Muscle of leg (tissue), 11 donors: ENCODE data around the gene RHBDL1. TPM values are rescaled to one million over a fixed set of nuclear protein-coding genes. Genes with fewer than 3 reads are reported as not detected.

Source experiments
- DNase-seq: peaks from one replicate; pipeline ENCODE4 v3.0.0; 2013
- H3K27ac ChIP-seq: one replicate; pipeline ENCODE4 v1.5.1; 2013; ENCODE audit warnings: mild to moderate bottlenecking, low read length, control low read depth
- H3K27me3 ChIP-seq: one replicate; pipeline ENCODE4 v1.6.1; 2013; ENCODE audit warnings: low read length; ENCODE audit not compliant: control insufficient read depth, insufficient read depth
- H3K36me3 ChIP-seq: one replicate; pipeline ENCODE4 v1.6.1; 2013; ENCODE audit warnings: low read length; ENCODE audit not compliant: control insufficient read depth, insufficient read depth
- H3K4me1 ChIP-seq: one replicate; pipeline ENCODE4 v1.6.1; 2013; ENCODE audit warnings: low read length; ENCODE audit not compliant: control insufficient read depth, insufficient read depth
- H3K4me3 ChIP-seq: one replicate; pipeline ENCODE4 v1.5.1; 2013; ENCODE audit warnings: low read length, control low read depth
- H3K9me3 ChIP-seq: replicated peaks from 2 replicates; pipeline ENCODE4 v1.6.1; 2013; ENCODE audit warnings: low read depth, low read length; ENCODE audit not compliant: control insufficient read depth
- WGBS: methylation state at CpG from one replicate; pipeline ENCODE4 v1.1.5; 2013; ENCODE audit warnings: missing lambda C conversion rate; ENCODE audit not compliant: insufficient coverage; 5-methylcytosine and 5-hydroxymethylcytosine counted together
- polyA plus RNA-seq, 8 donors: library from polyadenylated mRNA; unstranded; fragments of 120-200 nt; gene quantifications; one replicate each; pipeline versions ENCODE4 v1.2.1 to v1.2.3, GENCODE V29; 2013; ENCODE audit warnings: inconsistent platforms in 1 of 8, low replicate concordance in 1 of 8; ENCODE audit not compliant: insufficient read length in 8 of 8, insufficient read depth in 1 of 8
- total RNA-seq: library from RNA; stranded (reverse); fragments of 120-200 nt; gene quantifications from one replicate; pipeline ENCODE4 v1.2.4, GENCODE V29; 2013

The RHBDL1 gene
- total and polyA plus RNA-seq, 9 donors = 0.84 to 2.6 (median 1.6) TPM

- H3K36me3 ChIP-seq = no peaks in the 10 kb centered on the region
- H3K9me3 ChIP-seq = no peaks in the 10 kb centered on the region
- peaks cover 17% of the 10 kb centered on the region for H3K27me3 ChIP-seq
- H3K4me3 ChIP-seq = peak within 1 kb of the TSS; percentile 75
- WGBS = 6% methylated on average over 106 of the region's 106 CpGs
- H3K27ac ChIP-seq = peak within 1 kb of the TSS; percentile 89
- peak; percentile 85 for DNase-seq
- H3K4me1 ChIP-seq = peaks cover 54% of the 10 kb centered on the region
Measured at GRCh38 chr16:720990-721764, 45.7 kb downstream of the RHBDL1 start, which contains the start of gene ANTKMT. Gene ANTKMT (plus strand): TSS chr16:721146. CDS start chr16:721275, 129 bp downstream.

- H3K4me3 ChIP-seq = peak overlapping the region; percentile 29
Measured at GRCh38 chr16:721765-722540, 46.5 kb downstream of the RHBDL1 start.

GRCh38 chr16:722835-723633 lies 47.6 kb downstream of the RHBDL1 start:
- WGBS = 77% methylated on average over 20 of the region's 24 CpGs
- H3K9me3 ChIP-seq = no peaks in the 10 kb centered on the region
- no peaks in the 10 kb centered on the region for H3K36me3 ChIP-seq
- peaks cover 25% of the 10 kb centered on the region for H3K27me3 ChIP-seq
- no peak overlapping the region for H3K27ac ChIP-seq
- peaks cover 49% of the 10 kb centered on the region for H3K4me1 ChIP-seq
- no peak for DNase-seq
- no peak overlapping the region for H3K4me3 ChIP-seq

More at GRCh38 chr16:721765-722540, 46.5 kb downstream of the RHBDL1 start:
- Histone ChIP-seq H3K4me1 (peaks cover 51% of the 10 kb centered on the region), H3K27ac (peak overlapping the region; percentile 20), H3K9me3 (no peaks in the 10 kb centered on the region), H3K36me3 (no peaks in the 10 kb centered on the region), H3K27me3 (peaks cover 16% of the 10 kb centered on the region)
- no peak for DNase-seq
- WGBS = 81% methylated on average over 39 of the region's 51 CpGs

GRCh38 chr16:723695-724094 lies 48.2 kb downstream of the RHBDL1 start:
- Histone ChIP-seq H3K9me3 (no peaks in the 10 kb centered on the region), H3K27ac (no peak overlapping the region), H3K4me1 (peaks cover 47% of the 10 kb centered on the region), H3K36me3 (no peaks in the 10 kb centered on the region), H3K27me3 (peaks cover 31% of the 10 kb centered on the region), H3K4me3 (no peak overlapping the region)
- DNase-seq = no peak
- 60% methylated on average over 4 of the region's 9 CpGs for WGBS

- Histone ChIP-seq H3K9me3 (no peaks in the 10 kb centered on the region), H3K36me3 (no peaks in the 10 kb centered on the region), H3K27me3 (peaks cover 38% of the 10 kb centered on the region), H3K4me1 (peaks cover 40% of the 10 kb centered on the region), H3K4me3 (no peak overlapping the region), H3K27ac (no peak overlapping the region)
- WGBS = 51% methylated on average over 28 of the region's 29 CpGs
- DNase-seq = no peak
Measured at GRCh38 chr16:724188-725040, 48.9 kb downstream of the RHBDL1 start.

- no peaks in the 10 kb centered on the region for H3K9me3 ChIP-seq
- no peak for DNase-seq
- H3K36me3 ChIP-seq = peaks cover under 1% of the 10 kb centered on the region
- 81% methylated on average over 5 of the region's 7 CpGs for WGBS
- H3K4me3 ChIP-seq = no peak overlapping the region
- H3K27me3 ChIP-seq = peaks cover 40% of the 10 kb centered on the region
- H3K4me1 ChIP-seq = peaks cover 34% of the 10 kb centered on the region
- no peak overlapping the region for H3K27ac ChIP-seq
Measured at GRCh38 chr16:725041-725376, 49.5 kb downstream of the RHBDL1 start.

GRCh38 chr16:725463-726187 lies 50.2 kb downstream of the RHBDL1 start:
- Histone ChIP-seq H3K27me3 (peaks cover 40% of the 10 kb centered on the region), H3K9me3 (no peaks in the 10 kb centered on the region)
- 75% methylated on average over 20 of the region's 23 CpGs for WGBS

GRCh38 chr16:726188-726437 lies 50.6 kb downstream of the RHBDL1 start:
- no peaks in the 10 kb centered on the region for H3K9me3 ChIP-seq
- peaks cover 11% of the 10 kb centered on the region for H3K36me3 ChIP-seq
- H3K4me1 ChIP-seq = peaks cover 27% of the 10 kb centered on the region
- no peak for DNase-seq
- 16% methylated on average over 9 of the region's 9 CpGs for WGBS
- H3K27me3 ChIP-seq = peaks cover 40% of the 10 kb centered on the region
- H3K4me3 ChIP-seq = no peak overlapping the region
- H3K27ac ChIP-seq = no peak overlapping the region

More at GRCh38 chr16:725463-726187, 50.2 kb downstream of the RHBDL1 start:
- H3K27ac ChIP-seq = no peak overlapping the region
- no peak for DNase-seq
- H3K4me3 ChIP-seq = no peak overlapping the region
- H3K4me1 ChIP-seq = peaks cover 28% of the 10 kb centered on the region
- peaks cover 7% of the 10 kb centered on the region for H3K36me3 ChIP-seq
